Nephron progenitor cell (in vitro differentiated cells): ENCODE data around the gene LRP6.

Experiments
- DNase-seq: peaks from one replicate; pipeline ENCODE4 v3.0.0; 2021
- H3K27ac Mint-ChIP-seq: 2 replicates; pipeline ENCODE4 v1.8.0; 2021; ENCODE audit warnings: mild to moderate bottlenecking, moderate library complexity, mixed read lengths
- H3K27me3 Mint-ChIP-seq: 2 replicates; pipeline ENCODE4 v1.8.0; 2021; ENCODE audit warnings: mild to moderate bottlenecking, low read depth, mixed read lengths; ENCODE audit not compliant: poor library complexity
- H3K36me3 Mint-ChIP-seq: 2 replicates; pipeline ENCODE4 v1.8.0; 2021; ENCODE audit warnings: low read depth, mixed read lengths
- H3K4me1 Mint-ChIP-seq: 2 replicates; pipeline ENCODE4 v1.8.0; 2021; ENCODE audit warnings: mixed read lengths
- H3K4me3 Mint-ChIP-seq: 2 replicates; pipeline ENCODE4 v1.8.0; 2021; ENCODE audit warnings: mild to moderate bottlenecking, moderate library complexity, mixed read lengths
- H3K9me3 Mint-ChIP-seq: 2 replicates; pipeline ENCODE4 v1.8.0; 2021; ENCODE audit warnings: mild to moderate bottlenecking, moderate library complexity, mixed read lengths
- TF ChIP-seq, protein P1 (sequence below): fragments of 200-600 bp; sonication (generic); IDR thresholded peaks from 2 replicates; pipeline ENCODE4 v1.5.0; 2021; ENCODE audit warnings: antibody characterized with exemption

Gene LRP6

DNA sequence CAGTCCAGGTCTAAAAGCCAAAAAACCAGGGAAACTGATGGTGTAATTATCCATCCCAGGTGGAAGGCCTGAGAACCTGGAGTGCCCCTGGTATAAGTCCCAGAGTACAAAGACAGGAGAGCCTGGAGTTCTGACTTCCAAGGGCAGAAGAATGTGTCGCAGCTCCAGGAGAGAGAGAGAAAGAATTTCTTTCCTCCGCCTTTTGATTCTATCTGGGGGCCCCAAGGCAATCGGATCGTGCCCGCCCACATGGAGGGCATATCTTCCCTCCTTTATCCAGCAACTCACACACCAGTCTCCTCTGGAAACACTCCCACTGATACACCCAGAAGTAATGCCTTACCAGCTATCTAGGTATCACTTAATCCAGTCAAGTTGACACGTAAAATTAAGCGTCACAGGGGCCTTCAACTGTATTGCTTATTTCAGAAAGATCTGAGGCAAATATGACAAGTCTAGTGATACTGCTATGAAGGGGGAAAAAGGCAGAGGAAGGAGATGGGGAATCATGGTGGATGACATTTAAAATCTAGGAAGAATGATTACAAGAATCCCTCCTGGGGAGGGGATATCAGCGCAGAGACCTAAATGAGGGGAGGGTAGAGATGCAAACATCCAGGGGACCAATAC lies 30.5 kb upstream of the LRP6 start:
- Mint-ChIP-seq H3K27me3 (peaks cover 16% of the 10 kb centered on the region), H3K4me1 (peaks cover 29% of the 10 kb centered on the region), H3K4me3 (no peak overlapping the region), H3K36me3 (no peaks in the 10 kb centered on the region), H3K27ac (no peak overlapping the region), H3K9me3 (no peaks in the 10 kb centered on the region)
- DNase-seq, result no peak
- TF ChIP-seq, protein P1, sequence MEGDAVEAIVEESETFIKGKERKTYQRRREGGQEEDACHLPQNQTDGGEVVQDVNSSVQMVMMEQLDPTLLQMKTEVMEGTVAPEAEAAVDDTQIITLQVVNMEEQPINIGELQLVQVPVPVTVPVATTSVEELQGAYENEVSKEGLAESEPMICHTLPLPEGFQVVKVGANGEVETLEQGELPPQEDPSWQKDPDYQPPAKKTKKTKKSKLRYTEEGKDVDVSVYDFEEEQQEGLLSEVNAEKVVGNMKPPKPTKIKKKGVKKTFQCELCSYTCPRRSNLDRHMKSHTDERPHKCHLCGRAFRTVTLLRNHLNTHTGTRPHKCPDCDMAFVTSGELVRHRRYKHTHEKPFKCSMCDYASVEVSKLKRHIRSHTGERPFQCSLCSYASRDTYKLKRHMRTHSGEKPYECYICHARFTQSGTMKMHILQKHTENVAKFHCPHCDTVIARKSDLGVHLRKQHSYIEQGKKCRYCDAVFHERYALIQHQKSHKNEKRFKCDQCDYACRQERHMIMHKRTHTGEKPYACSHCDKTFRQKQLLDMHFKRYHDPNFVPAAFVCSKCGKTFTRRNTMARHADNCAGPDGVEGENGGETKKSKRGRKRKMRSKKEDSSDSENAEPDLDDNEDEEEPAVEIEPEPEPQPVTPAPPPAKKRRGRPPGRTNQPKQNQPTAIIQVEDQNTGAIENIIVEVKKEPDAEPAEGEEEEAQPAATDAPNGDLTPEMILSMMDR, result no peak

DNA sequence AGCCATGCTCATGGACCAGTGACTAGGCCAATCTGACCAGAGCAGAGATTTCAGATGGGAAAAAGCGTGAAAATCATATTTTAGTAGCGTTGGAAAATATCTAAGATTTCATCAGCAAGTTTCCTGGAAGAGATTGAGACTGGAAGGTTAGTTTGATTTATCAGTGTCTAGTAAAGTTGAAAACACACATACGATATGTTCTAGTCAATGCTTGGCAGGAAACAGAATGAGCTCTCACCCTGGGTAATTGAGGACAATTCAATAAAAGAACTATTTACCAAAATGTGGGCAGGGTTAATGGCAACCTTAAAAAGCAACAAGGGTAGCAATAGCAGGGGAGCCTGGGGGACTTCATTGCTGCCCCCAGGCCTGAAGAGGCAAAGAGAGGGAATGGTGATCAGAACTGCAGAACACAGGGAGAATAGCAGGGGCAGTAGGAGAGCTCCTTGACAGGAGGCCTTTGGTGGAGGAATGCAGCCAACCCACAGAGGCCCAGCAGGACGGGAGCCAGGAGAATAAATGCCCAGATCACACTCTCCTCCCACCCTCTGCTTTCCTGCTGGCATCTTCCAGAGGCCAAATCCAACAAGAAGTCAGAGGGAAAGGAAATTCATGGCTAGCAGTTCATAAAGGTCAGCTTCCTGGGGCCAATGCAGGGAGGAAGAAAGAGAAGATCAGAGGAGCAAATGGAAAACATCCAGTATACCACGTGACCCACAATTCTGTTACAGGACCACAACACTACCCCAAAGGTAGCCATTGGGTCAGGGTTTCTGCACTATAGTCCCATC lies 27.6 kb upstream of the LRP6 start:
- Mint-ChIP-seq H3K9me3 (peaks cover 5% of the 10 kb centered on the region), H3K27me3 (peaks cover 7% of the 10 kb centered on the region), H3K36me3 (no peaks in the 10 kb centered on the region), H3K27ac (peak overlapping the region; percentile 96), H3K4me1 (peaks cover 29% of the 10 kb centered on the region), H3K4me3 (peak overlapping the region; percentile 29)
- TF ChIP-seq, protein P1, result no peak
- peak; percentile 16 for DNase-seq

DNA sequence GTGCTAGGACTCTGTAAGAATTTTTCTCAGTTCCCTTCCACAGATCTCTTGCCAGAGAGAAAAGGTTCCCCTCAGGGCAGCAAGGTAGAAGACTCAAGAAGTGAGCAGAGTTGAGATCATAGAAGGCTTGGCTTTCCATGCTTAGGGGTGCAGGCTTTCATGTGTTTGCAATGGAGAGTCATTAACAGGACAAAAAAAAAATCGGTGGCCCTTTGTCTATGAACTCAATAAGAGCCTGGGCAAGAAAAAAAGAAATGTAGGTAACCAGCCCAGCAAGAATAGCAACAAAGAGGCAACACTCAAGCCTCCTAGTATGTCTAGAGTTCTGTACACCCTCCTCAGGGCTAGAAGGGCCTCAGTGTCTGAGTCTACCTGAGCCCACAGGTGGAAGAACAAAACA lies 23.4 kb upstream of the LRP6 start:
- H3K4me1 Mint-ChIP-seq, result peaks cover 26% of the 10 kb centered on the region

DNA sequence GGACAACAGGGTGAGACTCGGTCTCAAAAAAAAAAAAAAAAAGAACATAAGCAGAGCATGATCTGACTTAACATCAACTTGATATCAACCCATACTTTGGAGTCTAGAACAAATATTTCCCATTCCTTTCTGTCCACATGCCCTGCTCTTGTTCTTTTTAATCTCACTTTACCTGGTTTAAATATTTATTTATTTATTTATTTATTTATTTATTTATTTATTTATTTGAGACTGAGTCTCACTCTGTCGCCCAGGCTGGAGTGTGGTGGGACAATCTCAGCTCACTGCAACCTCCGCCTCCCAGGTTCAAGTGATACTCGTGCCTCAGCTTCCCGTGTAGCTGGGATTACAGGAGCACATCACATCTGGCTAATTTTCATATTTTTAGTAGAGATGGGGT lies 19.6 kb upstream of the LRP6 start:
- no peak for DNase-seq
- no peak overlapping the region for H3K4me3 Mint-ChIP-seq
- TF ChIP-seq, protein P1, result no peak
- H3K27ac Mint-ChIP-seq, result no peak overlapping the region
- H3K36me3 Mint-ChIP-seq, result no peaks in the 10 kb centered on the region
- H3K27me3 Mint-ChIP-seq, result peaks cover 14% of the 10 kb centered on the region
- H3K4me1 Mint-ChIP-seq, result peaks cover 23% of the 10 kb centered on the region
- H3K9me3 Mint-ChIP-seq, result peaks cover 5% of the 10 kb centered on the region

More for the DNA sequence above, 23.4 kb upstream of the LRP6 start:
- H3K4me3 Mint-ChIP-seq, result no peak overlapping the region
- no peaks in the 10 kb centered on the region for H3K36me3 Mint-ChIP-seq
- H3K9me3 Mint-ChIP-seq, result peaks cover 5% of the 10 kb centered on the region
- H3K27ac Mint-ChIP-seq, result no peak overlapping the region
- TF ChIP-seq, protein P1, result no peak
- peaks cover 7% of the 10 kb centered on the region for H3K27me3 Mint-ChIP-seq
- no peak for DNase-seq

DNA sequence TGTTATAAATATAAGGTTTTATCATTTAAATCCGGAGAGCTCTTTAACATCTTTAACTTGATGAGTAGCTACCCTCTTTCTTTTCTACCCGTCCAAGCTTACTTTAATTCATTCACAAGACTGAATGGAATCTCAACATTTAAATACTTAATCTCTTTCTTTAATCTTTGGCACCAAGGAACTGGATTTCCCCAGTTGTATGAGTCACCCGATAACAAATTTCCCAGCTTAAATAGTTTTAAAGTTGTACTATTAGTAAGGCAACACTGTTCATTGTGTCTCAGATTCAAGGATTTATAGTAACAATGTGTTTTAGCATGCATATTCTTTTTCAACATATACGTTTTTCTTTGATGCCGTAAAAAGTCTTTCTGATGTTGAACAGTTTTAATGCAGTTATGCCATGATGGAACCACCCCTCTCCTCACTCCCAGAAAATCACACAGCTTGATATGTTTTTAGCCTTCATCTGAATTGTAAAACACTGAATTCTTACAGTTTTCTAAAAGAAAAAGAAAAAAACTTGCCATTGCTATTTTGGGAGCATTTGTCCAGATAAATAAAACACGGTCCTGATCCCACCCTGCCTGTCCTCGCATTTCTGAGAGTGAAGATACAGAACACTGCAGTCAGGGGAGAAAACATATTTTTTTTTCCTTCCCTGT lies 16.0 kb upstream of the LRP6 start:
- TF ChIP-seq, protein P1, result no peak
- H3K27me3 Mint-ChIP-seq, result peaks cover 20% of the 10 kb centered on the region

More for the DNA sequence above, 16.0 kb upstream of the LRP6 start:
- Mint-ChIP-seq H3K9me3 (peaks cover 11% of the 10 kb centered on the region), H3K27ac (peak overlapping the region; percentile 19), H3K4me3 (no peak overlapping the region), H3K36me3 (no peaks in the 10 kb centered on the region), H3K4me1 (peaks cover 23% of the 10 kb centered on the region)
- DNase-seq, result no peak
